Skin epidermis (tissue), 12 donors: Measurements from ENCODE around the gene RCL1.
A peak's percentile ranks its signal among the peaks of the same experiment; 100 is the strongest.

ENCODE experiments used
- H3K27ac ChIP-seq, 21 experiments: fragments of 200-600 bp; sonication (generic) in 11 of 21; one replicate each; pipeline ENCODE4 v1.5.0; 2020; ENCODE audit warnings: mild to moderate bottlenecking in 3 of 21, inconsistent platforms in 2 of 21, moderate library complexity in 2 of 21
- H3K4me3 ChIP-seq, 7 experiments: fragments of 200-600 bp; sonication (generic) in 2 of 7; one replicate each; pipeline ENCODE4 v1.5.0; 2020; ENCODE audit warnings: inconsistent platforms in 2 of 7, mild to moderate bottlenecking in 2 of 7, moderate library complexity in 1 of 7

RCL1 gene

DNA sequence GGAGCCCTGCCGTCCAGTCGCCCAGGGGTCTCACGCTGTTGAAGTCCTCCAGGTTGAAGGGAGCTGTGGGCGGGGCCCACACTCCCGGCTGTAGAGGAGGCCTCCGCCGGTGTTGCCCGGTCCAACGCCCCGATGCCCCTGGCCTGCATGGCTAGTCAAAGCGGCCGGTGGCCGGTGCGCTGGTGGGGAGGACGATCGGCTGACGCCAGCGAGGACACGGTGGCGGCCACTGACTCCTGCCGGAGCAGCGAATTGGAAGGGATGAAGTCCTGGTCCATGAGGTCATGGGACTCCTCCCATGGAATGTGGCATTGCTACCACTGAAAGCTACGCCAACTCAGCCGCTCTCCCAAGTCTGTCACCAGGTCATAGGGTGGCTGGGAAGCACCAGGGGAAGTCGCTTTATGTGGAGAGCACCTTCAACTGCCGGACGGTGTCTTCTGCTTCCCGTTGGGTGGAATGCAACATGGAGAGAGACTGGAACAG, 11.8 kb downstream of the RCL1 start:
- no peak overlapping the region for H3K27ac ChIP-seq
- H3K4me3 ChIP-seq, result no peak overlapping the region

DNA sequence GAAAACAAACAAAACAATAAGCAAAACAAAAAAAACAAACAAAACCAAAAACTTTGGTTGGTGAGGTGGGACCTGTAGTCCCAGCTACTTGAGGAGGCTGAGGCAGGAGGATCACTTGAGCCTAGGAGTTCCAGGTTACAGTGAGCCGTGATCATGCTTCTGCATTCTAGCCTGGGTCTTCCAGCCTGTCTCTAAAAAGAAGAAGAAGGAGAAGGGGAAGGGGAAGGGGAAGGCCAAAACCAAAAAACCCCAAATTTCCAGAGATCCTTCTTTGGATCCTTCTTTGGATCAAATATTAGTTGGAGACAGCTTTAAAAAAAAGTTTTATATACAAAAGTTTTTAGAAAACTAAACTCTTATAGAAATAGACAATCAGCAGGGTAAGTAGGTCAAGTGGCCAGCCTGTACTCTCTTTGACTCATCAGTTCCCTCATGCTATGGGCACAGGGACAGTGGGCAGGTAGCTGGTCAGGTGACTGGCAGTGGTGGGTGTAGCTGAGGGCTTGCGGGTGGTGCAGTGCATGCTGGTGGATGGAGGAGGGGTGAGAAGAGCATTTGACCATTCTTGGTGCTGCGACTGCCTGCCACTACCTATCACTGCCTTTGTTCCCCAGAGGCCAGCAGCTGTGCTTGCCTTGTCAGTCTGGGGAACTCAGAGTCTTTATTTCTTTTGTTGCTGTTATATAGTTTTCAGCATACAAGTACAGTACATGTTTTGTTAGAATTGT, 12.6 kb downstream of the RCL1 start:
- no peak overlapping the region for H3K27ac ChIP-seq
- H3K4me3 ChIP-seq, result no peak overlapping the region

DNA sequence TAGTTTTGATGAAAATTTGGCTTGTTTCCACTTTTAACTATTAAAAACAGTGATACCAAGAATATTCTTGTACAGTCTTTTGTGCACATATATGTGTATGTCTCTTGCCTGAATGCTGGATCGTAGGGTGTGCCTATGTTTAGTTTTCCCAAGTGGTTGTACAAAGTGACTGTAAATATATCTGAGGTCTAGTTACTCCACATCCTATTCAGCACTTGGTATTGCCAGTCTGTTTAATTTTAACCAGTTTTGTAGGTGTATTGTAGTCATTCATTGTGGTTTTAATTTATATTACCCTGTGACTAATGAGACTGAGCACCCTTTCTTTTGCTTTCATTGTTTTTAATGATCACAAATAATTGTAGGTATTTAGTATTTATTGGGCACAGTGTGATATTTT, 17.8 kb downstream of the RCL1 start:
- H3K4me3 ChIP-seq, result no peak overlapping the region
- no peak overlapping the region for H3K27ac ChIP-seq

DNA sequence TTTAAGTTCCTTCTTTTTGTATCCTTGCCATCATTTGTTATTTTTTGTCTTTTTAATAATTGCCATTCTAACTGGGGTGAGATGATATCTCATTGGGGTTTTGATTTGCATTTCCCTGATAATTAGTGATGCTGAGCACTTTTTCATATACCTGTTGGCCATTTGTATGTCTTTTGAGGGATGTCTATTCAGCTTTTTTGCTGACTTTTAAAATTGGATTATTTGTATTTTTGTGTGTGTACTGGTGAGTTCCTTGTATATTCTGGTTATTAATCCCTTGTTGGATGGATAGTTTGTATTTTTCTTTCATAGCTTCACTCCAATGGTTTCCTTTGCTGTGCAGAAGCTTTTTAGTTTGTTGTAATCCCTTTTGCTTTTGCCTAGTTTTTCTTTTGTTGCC, 19.1 kb downstream of the RCL1 start:
- Histone ChIP-seq H3K4me3 (no peak overlapping the region), H3K27ac (no peak overlapping the region)

DNA sequence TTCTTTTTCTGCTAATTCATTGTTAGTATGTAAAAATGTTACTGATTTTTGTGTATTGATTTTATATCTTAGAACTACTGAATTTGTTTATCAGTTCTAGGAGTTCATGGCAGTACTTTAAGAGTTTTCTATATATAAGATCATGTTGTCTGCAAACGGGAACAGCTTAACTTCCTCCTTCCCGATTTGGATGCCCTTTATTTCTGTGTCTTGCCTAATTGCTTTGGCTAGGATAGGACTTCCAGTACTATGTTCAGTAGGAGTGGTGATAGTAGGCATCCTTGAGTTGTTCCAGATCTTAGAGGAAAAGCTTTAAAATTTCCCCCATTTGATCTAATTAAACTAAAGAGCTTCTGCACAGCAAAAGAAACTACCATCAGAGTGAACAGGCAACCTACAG, 20.1 kb downstream of the RCL1 start:
- Histone ChIP-seq H3K4me3 (no peak overlapping the region), H3K27ac (no peak overlapping the region)

DNA sequence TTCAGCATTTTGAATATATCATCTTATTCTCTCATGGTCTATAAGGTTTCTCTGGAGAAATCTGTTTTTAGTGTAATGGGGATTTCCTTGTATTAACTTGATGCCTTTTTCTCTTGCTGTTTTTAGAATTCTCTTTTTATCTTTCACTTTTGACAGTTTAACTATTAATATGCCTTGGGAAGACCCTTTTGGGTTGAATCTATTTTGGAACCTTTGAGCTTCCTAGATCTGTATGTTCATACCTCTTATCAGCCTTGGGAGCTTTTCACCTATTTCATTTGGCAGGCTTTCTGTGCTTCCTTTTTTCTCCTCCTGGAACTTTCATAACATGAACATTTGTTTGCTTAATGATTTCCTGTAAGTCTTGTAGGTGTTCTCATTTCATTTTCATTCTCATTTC, 22.2 kb downstream of the RCL1 start:
- no peak overlapping the region for H3K27ac ChIP-seq

DNA sequence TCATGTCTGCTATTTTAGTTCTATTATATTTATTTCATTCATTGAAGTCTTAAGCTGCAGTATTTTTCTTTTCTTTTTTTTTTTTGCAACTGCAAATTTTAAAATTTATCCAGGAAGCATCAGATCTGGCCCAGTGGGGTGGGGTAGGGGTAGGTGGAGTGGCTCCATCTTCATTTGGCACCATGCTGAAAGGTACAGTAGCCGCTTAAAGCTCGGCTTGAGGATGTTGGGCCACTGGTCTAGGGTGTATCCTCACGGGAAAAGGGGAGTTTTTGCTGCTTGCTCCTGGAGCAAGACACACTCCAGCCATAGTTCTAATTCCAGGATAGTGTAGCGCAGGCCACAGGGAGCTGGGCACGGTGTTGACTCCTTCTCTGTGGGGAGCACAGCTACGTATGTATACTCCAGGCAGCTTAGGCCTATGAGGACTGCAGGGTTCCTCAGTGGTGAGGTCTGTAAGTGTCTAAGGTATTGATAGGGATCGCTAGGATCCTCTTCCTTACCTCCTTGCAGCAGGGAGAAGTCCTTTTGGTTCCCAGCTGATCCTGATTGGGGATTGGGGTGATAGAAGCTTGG, 22.7 kb downstream of the RCL1 start:
- no peak overlapping the region for H3K27ac ChIP-seq

More for the DNA sequence above, 22.2 kb downstream of the RCL1 start:
- H3K4me3 ChIP-seq, result no peak overlapping the region

DNA sequence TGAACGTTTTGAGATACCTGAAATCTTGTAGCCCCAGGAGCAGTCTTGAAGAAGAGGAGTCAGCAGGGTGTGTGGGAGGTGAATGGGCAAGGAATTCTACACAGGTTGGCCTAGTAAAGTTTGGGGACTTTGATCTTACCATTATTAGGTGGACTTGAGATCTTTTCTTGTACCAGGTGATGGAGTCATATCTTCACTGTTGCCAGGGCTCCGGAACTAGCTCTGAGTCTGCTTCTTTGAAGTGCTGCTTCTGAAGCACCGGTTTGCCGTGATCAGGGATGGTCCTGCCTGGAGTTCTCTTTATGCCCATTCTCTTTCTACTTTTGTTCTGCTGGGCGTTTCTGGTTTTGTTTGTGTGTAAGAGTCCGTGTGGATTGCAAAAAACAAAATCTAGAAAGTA, 27.4 kb downstream of the RCL1 start:
- H3K4me3 ChIP-seq, result no peak overlapping the region
- no peak overlapping the region for H3K27ac ChIP-seq

More for the DNA sequence above, 22.7 kb downstream of the RCL1 start:
- no peak overlapping the region for H3K4me3 ChIP-seq

DNA sequence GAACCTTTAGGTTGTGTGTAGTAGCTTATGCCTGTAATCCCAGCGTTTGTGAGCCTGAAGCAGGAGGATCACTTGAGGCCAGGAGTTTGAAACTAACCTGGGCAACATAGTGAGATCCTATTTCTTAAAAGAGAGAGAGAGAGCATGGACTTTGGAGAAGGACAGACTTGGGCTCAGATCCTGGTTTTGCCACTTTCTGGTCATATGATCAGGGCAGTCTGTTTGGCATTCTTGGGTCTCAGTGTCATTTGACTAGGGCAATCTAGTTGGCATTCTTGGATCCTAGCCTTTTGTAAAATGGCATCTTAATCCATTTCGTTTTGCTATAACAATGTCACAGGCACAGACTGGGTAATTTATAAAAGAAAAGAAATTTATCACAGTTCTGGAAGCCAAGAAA, 28.4 kb downstream of the RCL1 start:
- H3K27ac ChIP-seq, result no peak overlapping the region
- no peak overlapping the region for H3K4me3 ChIP-seq

DNA sequence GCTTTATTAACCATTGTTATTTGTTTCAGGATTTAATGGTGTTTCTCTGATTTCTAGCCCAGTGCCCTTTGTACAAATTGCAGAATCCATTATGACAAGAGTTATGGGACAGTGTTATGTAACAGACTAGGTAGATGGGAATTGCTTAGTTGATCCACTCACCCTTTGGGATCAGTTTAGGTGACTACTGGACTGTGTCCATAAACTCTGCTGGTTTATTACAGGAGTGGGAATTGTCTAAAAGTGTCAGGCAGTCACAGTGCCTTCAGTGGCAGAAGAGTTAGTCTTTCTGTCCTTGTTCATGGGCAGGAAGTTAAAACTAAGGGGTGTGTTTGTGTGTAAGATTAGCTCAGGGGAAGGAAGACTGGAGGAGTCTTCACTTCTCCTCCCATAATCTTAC, 29.3 kb downstream of the RCL1 start:
- Histone ChIP-seq H3K27ac (no peak overlapping the region), H3K4me3 (no peak overlapping the region)

DNA sequence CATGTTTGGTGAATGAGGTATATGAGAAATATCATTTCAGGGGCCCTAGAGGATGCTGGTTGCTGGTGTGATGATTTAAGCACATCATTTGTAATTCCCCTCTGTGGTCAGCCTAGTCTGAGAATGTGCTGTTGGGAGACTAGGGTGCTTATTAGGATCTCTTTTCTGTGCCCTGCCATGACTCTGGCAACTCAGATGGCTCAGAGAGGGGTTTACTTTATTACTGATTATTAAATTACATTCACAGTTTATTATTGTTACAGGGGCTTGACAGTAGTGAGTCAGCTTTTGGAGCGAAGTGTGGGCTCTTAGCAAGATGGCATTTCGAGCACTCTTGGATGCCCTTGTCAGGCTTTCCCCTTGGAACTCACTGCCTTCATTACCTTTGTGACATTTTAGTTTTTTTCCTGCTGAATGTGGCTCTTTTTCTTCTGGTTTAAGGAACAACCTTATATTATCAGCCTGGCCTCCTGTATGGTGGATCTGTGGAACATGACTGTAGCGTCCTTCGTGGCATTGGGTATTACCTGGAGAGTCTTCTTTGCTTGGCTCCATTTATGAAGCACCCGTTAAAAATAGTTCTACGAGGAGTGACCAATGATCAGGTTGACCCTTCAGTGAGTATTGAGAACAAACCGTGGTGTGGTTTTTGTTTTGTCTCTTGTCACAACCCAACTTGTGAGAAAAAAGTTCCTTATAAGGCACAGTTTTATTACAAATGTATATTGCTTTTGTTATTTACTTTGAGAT, 33.8 kb downstream of the RCL1 start:
- no peak overlapping the region for H3K4me3 ChIP-seq
- no peak overlapping the region for H3K27ac ChIP-seq

DNA sequence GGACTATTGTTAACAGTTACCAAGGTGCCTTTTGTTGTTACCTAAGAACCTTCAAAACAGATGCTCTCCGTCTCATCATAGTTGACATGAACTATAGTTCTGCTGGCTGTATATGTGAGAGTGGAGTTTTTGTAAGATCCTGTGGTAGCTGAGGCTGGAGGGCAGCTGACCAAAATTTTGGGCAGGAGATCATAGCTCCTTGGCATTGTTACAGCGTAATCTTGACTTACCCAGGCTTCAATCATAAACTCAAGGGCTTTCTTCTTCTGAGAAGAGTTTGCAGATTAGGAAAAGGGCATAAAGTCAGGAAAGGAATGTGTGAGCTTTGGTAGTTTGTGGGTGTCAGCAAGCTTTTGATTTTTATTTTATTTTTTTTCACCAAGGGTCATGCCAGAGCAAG, 34.5 kb downstream of the RCL1 start:
- no peak overlapping the region for H3K27ac ChIP-seq
- no peak overlapping the region for H3K4me3 ChIP-seq

DNA sequence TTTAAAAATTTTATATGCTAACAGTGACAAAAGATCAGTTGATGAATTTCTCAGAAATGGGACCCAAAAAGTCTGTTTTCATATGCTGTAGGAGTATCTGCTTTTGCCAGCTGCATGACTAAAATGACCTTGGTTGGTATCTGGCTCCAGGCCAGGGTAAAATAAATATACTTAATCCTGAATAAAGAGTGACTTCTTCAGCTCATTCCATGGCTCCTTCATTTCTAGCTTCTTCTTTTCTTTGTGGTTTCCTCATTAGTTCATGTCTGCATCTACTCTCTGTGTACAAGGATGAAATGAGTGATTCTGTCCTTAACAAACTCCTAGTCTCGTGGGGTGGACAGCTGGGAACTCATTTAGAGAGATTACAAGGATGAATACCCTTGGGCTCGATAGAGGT, 36.0 kb downstream of the RCL1 start:
- no peak overlapping the region for H3K27ac ChIP-seq
- H3K4me3 ChIP-seq, result no peak overlapping the region

DNA sequence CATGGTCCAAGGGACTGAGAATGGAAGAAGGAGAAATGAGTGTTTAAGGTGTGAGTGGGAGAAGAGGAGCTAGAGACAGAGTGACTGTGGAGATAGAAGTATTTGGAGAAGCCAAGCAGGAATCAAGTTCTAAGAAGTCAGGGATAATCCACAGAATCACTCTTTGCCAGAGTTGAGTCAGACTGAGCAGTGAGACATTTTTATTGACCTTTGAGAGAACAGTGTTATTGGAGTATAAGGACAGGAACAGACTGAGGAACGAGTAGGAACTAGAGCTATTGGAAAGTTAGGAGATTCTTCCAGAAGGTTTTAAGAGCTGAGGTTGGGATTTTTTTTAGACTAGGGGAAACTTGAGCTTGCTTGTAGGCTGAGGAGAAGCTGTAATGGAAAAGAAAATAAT, 37.2 kb downstream of the RCL1 start:
- no peak overlapping the region for H3K27ac ChIP-seq

DNA sequence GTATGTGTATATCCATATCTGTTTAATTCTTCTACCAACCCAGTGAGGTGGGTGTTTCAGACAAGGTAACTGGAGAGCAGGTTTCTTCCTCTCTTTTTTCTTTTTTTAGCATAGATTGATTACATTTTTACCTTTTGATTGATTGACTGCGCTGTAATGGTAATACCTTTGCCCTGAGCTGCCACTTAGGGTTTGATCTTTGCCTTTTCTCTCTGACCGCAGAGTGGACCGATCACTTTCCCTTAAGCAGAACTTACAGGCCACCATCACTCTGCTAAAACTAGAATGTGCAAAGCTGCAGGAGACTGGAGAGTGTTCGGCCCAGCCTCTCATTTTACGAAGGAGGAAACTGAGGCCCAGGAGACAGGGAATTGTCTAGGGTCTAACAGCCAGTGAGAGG, 38.0 kb downstream of the RCL1 start:
- no peak overlapping the region for H3K27ac ChIP-seq
- H3K4me3 ChIP-seq, result no peak overlapping the region

More for the DNA sequence above, 37.2 kb downstream of the RCL1 start:
- no peak overlapping the region for H3K4me3 ChIP-seq

DNA sequence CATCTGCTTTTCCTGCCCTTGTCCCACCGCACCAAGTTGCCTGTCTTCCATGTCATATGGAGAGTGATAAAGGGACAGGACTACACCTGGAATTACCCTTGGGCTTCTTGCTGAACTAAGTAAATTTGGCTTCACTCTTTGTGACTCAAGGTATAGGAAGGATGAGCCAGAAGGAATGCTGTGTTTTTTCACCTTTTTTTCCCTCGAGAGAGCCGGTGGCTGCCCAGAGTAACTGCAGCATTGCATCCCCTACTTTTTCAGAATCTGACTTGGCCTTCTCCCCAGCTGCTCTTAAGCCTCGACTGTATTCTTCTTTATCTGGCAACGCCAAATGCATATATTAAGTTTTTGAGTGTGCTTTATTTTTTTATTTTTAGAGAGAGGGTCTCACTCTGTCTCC, 38.4 kb downstream of the RCL1 start:
- Histone ChIP-seq H3K4me3 (no peak overlapping the region), H3K27ac (no peak overlapping the region)

DNA sequence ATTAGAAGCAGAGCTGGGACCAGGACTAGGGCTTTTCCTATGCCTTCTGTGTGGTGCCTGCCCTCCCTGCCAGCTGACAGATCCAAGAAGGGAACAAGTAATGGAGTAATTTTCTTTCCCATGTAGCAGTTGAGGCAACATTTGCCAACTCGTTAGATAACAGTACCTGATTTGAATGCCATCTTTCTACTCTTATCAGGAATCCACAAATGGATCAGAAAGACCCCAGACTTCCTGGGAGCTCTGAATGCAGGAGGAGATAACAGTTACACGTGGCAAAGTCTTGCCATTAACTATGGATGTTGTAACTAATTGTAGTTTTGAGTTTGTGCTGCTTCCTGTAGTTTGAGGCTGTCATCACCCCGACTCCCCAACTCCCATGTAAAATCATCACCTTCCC, 39.2 kb downstream of the RCL1 start:
- no peak overlapping the region for H3K4me3 ChIP-seq
- H3K27ac ChIP-seq, result peak overlapping the region in 1 of 21 experiments; percentile 22

DNA sequence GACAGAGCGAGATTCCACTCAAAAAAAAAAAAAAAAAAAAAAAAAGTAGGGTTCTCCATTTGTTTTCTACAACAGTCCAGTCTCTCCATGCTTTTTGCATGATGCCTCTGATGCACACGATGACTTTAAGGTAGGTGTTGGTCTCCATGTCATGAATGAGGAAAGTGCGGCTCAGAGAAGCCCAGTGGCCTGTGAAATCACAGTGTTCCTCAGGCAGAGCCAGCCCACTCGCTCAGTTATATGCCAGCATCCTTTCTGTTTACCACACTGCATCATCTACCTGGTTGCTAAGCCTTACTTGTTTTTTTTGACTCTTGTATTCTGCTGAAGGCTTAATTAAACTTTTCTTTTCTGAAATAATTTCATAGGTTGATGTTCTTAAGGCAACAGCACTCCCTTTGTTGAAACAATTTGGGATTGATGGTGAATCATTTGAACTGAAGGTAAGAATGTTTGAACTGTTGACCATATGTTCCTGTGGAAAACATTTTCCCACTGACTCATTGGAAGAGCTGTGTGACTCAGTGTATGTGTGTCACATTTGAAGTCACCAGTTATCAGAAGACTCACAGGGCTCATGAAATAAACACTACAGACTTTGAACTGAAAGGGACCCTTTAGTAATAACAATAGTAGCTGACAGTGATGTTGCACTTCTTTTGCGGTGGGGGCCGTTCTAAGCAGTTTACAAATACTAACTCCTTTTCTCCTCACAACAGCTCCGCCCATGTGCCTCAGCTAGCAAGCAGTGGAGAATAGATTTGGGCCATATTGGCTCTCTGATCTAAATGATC, 40.2 kb downstream of the RCL1 start:
- Histone ChIP-seq H3K27ac (peak overlapping the region in 4 of 21 experiments; percentile 10 to 71 (median 33)), H3K4me3 (no peak overlapping the region)

DNA sequence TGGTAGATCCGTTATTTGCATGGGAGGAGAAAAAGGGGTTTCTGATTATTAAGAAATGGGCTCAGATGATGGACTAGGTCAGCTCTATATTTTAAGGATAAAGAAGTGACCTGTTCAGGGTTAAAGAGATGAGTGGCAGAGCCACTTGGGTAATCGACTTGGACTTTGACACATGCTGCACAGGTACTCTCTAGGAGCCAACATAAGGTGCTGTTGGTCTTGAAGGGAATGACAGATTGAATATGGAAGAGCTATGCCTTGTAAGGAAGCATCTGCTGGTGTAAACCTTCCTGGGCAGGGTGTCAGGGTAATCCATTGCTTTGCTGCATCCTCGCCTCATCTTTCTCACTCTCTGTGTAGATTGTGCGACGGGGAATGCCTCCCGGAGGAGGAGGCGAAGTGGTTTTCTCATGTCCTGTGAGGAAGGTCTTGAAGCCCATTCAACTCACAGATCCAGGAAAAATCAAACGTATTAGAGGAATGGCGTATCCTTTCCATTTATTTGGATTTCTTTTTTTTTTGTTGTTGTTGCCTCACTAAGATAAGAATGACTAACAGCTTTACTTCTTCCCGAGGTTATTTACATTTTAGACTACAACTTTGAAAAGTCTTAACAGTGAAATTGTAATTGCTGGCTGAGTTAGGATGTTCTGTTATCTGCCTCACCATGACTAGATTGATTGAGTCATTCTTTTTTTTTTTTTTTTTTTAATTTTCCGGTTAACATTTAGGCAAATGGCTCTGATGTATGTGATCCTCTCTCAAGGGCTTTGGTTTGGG, 41.2 kb downstream of the RCL1 start:
- Histone ChIP-seq H3K4me3 (no peak overlapping the region), H3K27ac (peak overlapping the region in 4 of 21 experiments; percentile 10 to 71 (median 33))
